Measurements from ENCODE around the gene COL6A1. TPM values are rescaled to one million over a fixed set of nuclear protein-coding genes. Genes with fewer than 3 reads are reported as not detected.

COL6A1 gene
- total and polyA plus RNA-seq, 2 of the 4 experiments (the other 2 are of a cell fraction): 173 to 1,578 TPM

- Histone ChIP-seq H2AK5ac (ENCODE audit: low read depth, low read length) (no peak overlapping the region), H3K79me1 (ENCODE audit: low read depth in 1 of 2, low read length in 2 of 2) (no peaks in the 10 kb centered on the region), H3K9ac (ENCODE audit: low read depth, low read length) (no peak overlapping the region), H3K18ac (ENCODE audit: low read depth, low read length) (no peak overlapping the region), H3K23ac (ENCODE audit: low read depth, low read length) (no peak overlapping the region), H3K4me2 (ENCODE audit: low read depth, low read length) (no peak overlapping the region), H3K14ac (replicated peaks; ENCODE audit: low read depth, low read length) (no peak overlapping the region), H3K9me3 (ENCODE audit: control insufficient read depth, insufficient read depth, low read length) (no peaks in the 10 kb centered on the region), H4K91ac (ENCODE audit: insufficient read depth, low read depth, low read length) (no peak overlapping the region), H4K8ac (ENCODE audit: low read depth in 2 of 2, low read length in 2 of 2) (no peak overlapping the region), H3K4me1 (ENCODE audit: control insufficient read depth, insufficient read depth, low read length) (no peaks in the 10 kb centered on the region; the same call in 1 of the 2 replicates), H3K4ac (ENCODE audit: low read depth, low read length) (no peak overlapping the region), H2AK9ac (replicated peaks; ENCODE audit: low read depth, low read length, poor library complexity) (no peak overlapping the region), H4K20me1 (ENCODE audit: insufficient read depth, low read length) (no peaks in the 10 kb centered on the region), H2BK120ac (ENCODE audit: low read depth, low read length) (no peak overlapping the region), H3K9me1 (ENCODE audit: insufficient read depth, low read length) (0 out of 2 replicates have a peak, but pooled peaks cover 8% of the 10 kb centered on the region), H2BK20ac (ENCODE audit: low read depth, low read length) (no peak overlapping the region), H2AFZ (replicated peaks; ENCODE audit: low read length, poor library complexity) (no peak overlapping the region), H4K5ac (ENCODE audit: low read depth, low read length) (no peak overlapping the region), H2BK5ac (ENCODE audit: low read depth, low read length, poor library complexity, severe bottlenecking) (no peak overlapping the region), H3K27ac (ENCODE audit: insufficient read depth, low read length) (no peak overlapping the region), H3K4me3 (ENCODE audit: insufficient read depth, low read depth, low read length) (no peak overlapping the region), H3K27me3 (ENCODE audit: control insufficient read depth, insufficient read depth, low read length) (peaks cover 3% of the 10 kb centered on the region), H3K56ac (ENCODE audit: extremely low read depth, insufficient read depth, low read length) (no peak overlapping the region), H3K36me3 (ENCODE audit: control insufficient read depth, insufficient read depth, low read length) (no peaks in the 10 kb centered on the region), H2BK15ac (ENCODE audit: low read depth, low read length) (peak overlapping the region; percentile 40; the same call in 1 of the 3 replicates)
- intact Hi-C loops (cut with micrococcal nuclease) (no loop called here), in situ Hi-C loops (cut with MboI; ENCODE audit: low sequenced_read_pairs) (no loop called here), dilution Hi-C loops (cut with HindIII; ENCODE audit: low sequenced_read_pairs, unreplicated experiment) (no loop called here)
- no TSS peak for BruUV-seq (replicated peaks)
- CTCF ChIA-PET: no interaction called here
- ATAC-seq (ENCODE audit: low read depth) (no peak), DNase-seq (no peak)
- POLR2A ChIA-PET (ENCODE audit: unreplicated experiment): no interaction called here
- TF ChIP-seq, protein P1, sequence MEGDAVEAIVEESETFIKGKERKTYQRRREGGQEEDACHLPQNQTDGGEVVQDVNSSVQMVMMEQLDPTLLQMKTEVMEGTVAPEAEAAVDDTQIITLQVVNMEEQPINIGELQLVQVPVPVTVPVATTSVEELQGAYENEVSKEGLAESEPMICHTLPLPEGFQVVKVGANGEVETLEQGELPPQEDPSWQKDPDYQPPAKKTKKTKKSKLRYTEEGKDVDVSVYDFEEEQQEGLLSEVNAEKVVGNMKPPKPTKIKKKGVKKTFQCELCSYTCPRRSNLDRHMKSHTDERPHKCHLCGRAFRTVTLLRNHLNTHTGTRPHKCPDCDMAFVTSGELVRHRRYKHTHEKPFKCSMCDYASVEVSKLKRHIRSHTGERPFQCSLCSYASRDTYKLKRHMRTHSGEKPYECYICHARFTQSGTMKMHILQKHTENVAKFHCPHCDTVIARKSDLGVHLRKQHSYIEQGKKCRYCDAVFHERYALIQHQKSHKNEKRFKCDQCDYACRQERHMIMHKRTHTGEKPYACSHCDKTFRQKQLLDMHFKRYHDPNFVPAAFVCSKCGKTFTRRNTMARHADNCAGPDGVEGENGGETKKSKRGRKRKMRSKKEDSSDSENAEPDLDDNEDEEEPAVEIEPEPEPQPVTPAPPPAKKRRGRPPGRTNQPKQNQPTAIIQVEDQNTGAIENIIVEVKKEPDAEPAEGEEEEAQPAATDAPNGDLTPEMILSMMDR (conservative IDR thresholded peaks at IDR 0.05; ENCODE audit: low read depth, low read length): no peak
- TF ChIP-seq FOS (IDR thresholded peaks at IDR 0.05; ENCODE audit: low read depth, low read length) (no peak), POLR2A (IDR thresholded peaks at IDR 0.05; ENCODE audit: low read depth, low read length) (no peak), SMC3 (IDR thresholded peaks at IDR 0.05; ENCODE audit: low read depth, low read length) (no peak), MXI1 (IDR thresholded peaks at IDR 0.05; ENCODE audit: borderline replicate concordance, low read depth, low read length) (no peak), MAZ (IDR thresholded peaks at IDR 0.05; ENCODE audit: borderline replicate concordance, low read depth, low read length) (no peak), RFX5 (IDR thresholded peaks at IDR 0.05; ENCODE audit: low read depth, low read length) (no peak)
- WGBS, 2 experiments (ENCODE audit: extremely low coverage in 2 of 2, insufficient read length in 1 of 2): no CpG with 5 or more reads among the region's 3 CpGs
These were observed 37.0 kb downstream of the COL6A1 start for GRCh38 chr21:46018615-46019014.

All from IMR-90 (cell line).